ENCODE data around the gene SLC47A1. TPM values are rescaled to one million over a fixed set of nuclear protein-coding genes. Genes with fewer than 3 reads are reported as not detected.
A peak's percentile ranks its signal among the peaks of the same experiment; 100 is the strongest.

SLC47A1 gene
- total and polyA plus RNA-seq, 2 experiments from 2014 or later: 19.7 to 48.6 TPM

- H3K27me3 ChIP-seq: no peaks in the 10 kb centered on the region
- no peaks in the 10 kb centered on the region for H3K36me3 ChIP-seq
- no peaks in the 10 kb centered on the region for H3K9me3 ChIP-seq (ENCODE audit: low read depth)
- no peak overlapping the region for H3K4me3 ChIP-seq
- H3K27ac ChIP-seq: no peak overlapping the region
- no peak for DNase-seq (ENCODE audit: low read depth in 1 of 2, low spot score in 1 of 2)
- no peak for TF ChIP-seq CTCF (IDR thresholded peaks at IDR 0.05; ENCODE audit: low read depth, low read length)
- peaks cover 10% of the 10 kb centered on the region for H3K4me1 ChIP-seq (ENCODE audit: low read depth)
Observed at GRCh38 chr17:19553036-19553435, 19.4 kb downstream of the SLC47A1 start.

- Histone ChIP-seq H3K9me3 (ENCODE audit: low read depth) (no peaks in the 10 kb centered on the region), H3K27ac (no peak overlapping the region), H3K4me1 (ENCODE audit: low read depth) (peaks cover 10% of the 10 kb centered on the region), H3K36me3 (no peaks in the 10 kb centered on the region), H3K4me3 (no peak overlapping the region), H3K27me3 (no peaks in the 10 kb centered on the region)
- DNase-seq (ENCODE audit: low read depth in 1 of 2, low spot score in 1 of 2): peak; percentile 11 to 62
- no peak for TF ChIP-seq CTCF (IDR thresholded peaks at IDR 0.05; ENCODE audit: low read depth, low read length)
Observed at GRCh38 chr17:19554393-19554792, 20.7 kb downstream of the SLC47A1 start.

GRCh38 chr17:19555746-19556145, 22.1 kb downstream of the SLC47A1 start:
- Histone ChIP-seq H3K4me1 (ENCODE audit: low read depth) (peaks cover 10% of the 10 kb centered on the region), H3K27me3 (no peaks in the 10 kb centered on the region), H3K4me3 (no peak overlapping the region), H3K36me3 (no peaks in the 10 kb centered on the region), H3K27ac (no peak overlapping the region), H3K9me3 (ENCODE audit: low read depth) (no peaks in the 10 kb centered on the region)
- DNase-seq (ENCODE audit: low read depth in 1 of 2, low spot score in 1 of 2): no peak
- TF ChIP-seq CTCF (IDR thresholded peaks at IDR 0.05; ENCODE audit: low read depth, low read length): no peak

- peak in 1 of 2 donors; percentile 23 for DNase-seq (ENCODE audit: low read depth in 1 of 2, low spot score in 1 of 2)
- Histone ChIP-seq H3K9me3 (ENCODE audit: low read depth) (no peaks in the 10 kb centered on the region), H3K4me3 (no peak overlapping the region), H3K27me3 (no peaks in the 10 kb centered on the region), H3K27ac (no peak overlapping the region), H3K4me1 (ENCODE audit: low read depth) (peaks cover 10% of the 10 kb centered on the region), H3K36me3 (no peaks in the 10 kb centered on the region)
- no peak for TF ChIP-seq CTCF (IDR thresholded peaks at IDR 0.05; ENCODE audit: low read depth, low read length)
Observed at GRCh38 chr17:19558946-19559345, 25.3 kb downstream of the SLC47A1 start.

- H3K27me3 ChIP-seq: no peaks in the 10 kb centered on the region
- no peaks in the 10 kb centered on the region for H3K9me3 ChIP-seq (ENCODE audit: low read depth)
- TF ChIP-seq CTCF (IDR thresholded peaks at IDR 0.05; ENCODE audit: low read depth, low read length): no peak
- no peak overlapping the region for H3K4me3 ChIP-seq
- no peak for DNase-seq (ENCODE audit: low read depth in 1 of 2, low spot score in 1 of 2)
- H3K27ac ChIP-seq: no peak overlapping the region
- no peaks in the 10 kb centered on the region for H3K36me3 ChIP-seq
- no peaks in the 10 kb centered on the region for H3K4me1 ChIP-seq (ENCODE audit: low read depth)
Observed at GRCh38 chr17:19561697-19562318, 28.2 kb downstream of the SLC47A1 start.

All from cardiac muscle cell (in vitro differentiated cells and primary cell).